GM19023 (cell line): ENCODE measurements around the gene ISG15.
"Not testable (repeated sequence)": the region's sequence is repeated elsewhere in the genome, so short reads cannot be mapped to it uniquely, and the experiment has no call there.

Source experiments
- ATAC-seq: cut with Tn5 transposase; IDR thresholded peaks from one replicate; pipeline ENCODE4 v1.9.1; 2021; ENCODE audit warnings: mild to moderate bottlenecking, moderate library complexity; ENCODE audit not compliant: unreplicated experiment

Gene ISG15

GRCh38 chr1:993379-993995 lies 19.8 kb upstream of the ISG15 start:
- no peak for ATAC-seq

GRCh38 chr1:994546-994945 lies 18.8 kb upstream of the ISG15 start:
- ATAC-seq: not testable (repeated sequence)

GRCh38 chr1:995665-996633 lies 17.3 kb upstream of the ISG15 start:
- no peak for ATAC-seq

- no peak for ATAC-seq
Measured at GRCh38 chr1:996851-997712, 16.2 kb upstream of the ISG15 start.

- ATAC-seq: no peak
Measured at GRCh38 chr1:997713-997992, 15.6 kb upstream of the ISG15 start.

GRCh38 chr1:997993-998744 lies 15.1 kb upstream of the ISG15 start:
- ATAC-seq: no peak

GRCh38 chr1:998745-998994 lies 14.6 kb upstream of the ISG15 start:
- ATAC-seq: no peak

- no peak for ATAC-seq
Measured at GRCh38 chr1:998995-999724, 14.1 kb upstream of the ISG15 start.

GRCh38 chr1:999725-1000356 lies 13.5 kb upstream of the ISG15 start, which contains the start of gene HES4:
Gene HES4 (minus strand): TSS chr1:1000097. CDS start chr1:999973, 124 bp downstream.
- no peak for ATAC-seq

GRCh38 chr1:1000357-1001056 lies 12.8 kb upstream of the ISG15 start:
- no peak for ATAC-seq

GRCh38 chr1:1001057-1001783 lies 12.1 kb upstream of the ISG15 start:
- ATAC-seq: no peak

- no peak for ATAC-seq
Measured at GRCh38 chr1:1003618-1004419, 9.5 kb upstream of the ISG15 start.

GRCh38 chr1:1004420-1004779 lies 8.9 kb upstream of the ISG15 start:
- no peak for ATAC-seq

GRCh38 chr1:1004780-1005697 lies 8.3 kb upstream of the ISG15 start:
- ATAC-seq: no peak

- ATAC-seq: no peak
Measured at GRCh38 chr1:1005774-1006304, 7.5 kb upstream of the ISG15 start.

GRCh38 chr1:1006305-1007159 lies 6.8 kb upstream of the ISG15 start:
- ATAC-seq: no peak
